ENCODE data around the gene LIN37. TPM values are rescaled to one million over a fixed set of nuclear protein-coding genes. Genes with fewer than 3 reads are reported as not detected.
A peak's percentile ranks its signal among the peaks of the same experiment; 100 is the strongest.

The LIN37 gene
- total RNA-seq, 1 experiment from 2014 or later: 5.9 TPM

- no peak within 1 kb of the TSS for H2BK12ac ChIP-seq (ENCODE audit: insufficient read length, low read depth, low read length)
- peaks cover 4% of the 10 kb centered on the region; the same call in 1 of the 2 replicates for H3K4me1 ChIP-seq (ENCODE audit: insufficient read depth, low read length)
- H3T11ph ChIP-seq (ENCODE audit: low read length): no peak within 1 kb of the TSS
- no peaks in the 10 kb centered on the region for H3K9me3 ChIP-seq (ENCODE audit: control insufficient read depth, low read depth, low read length)
- peaks cover 3% of the 10 kb centered on the region for H3K79me1 ChIP-seq (ENCODE audit: insufficient read depth, low read depth, low read length, poor library complexity, severe bottlenecking)
- no peak within 1 kb of the TSS for H3K27ac ChIP-seq (ENCODE audit: insufficient read length, low read depth, low read length)
- H3K79me2 ChIP-seq (ENCODE audit: insufficient read depth, low read length): no peaks in the 10 kb centered on the region
- no peak within 1 kb of the TSS for H4K91ac ChIP-seq (ENCODE audit: insufficient read length, low read depth, low read length)
- H4K5ac ChIP-seq (ENCODE audit: insufficient read length, low read depth, low read length): no peak within 1 kb of the TSS
- no peak within 1 kb of the TSS for H2BK20ac ChIP-seq (ENCODE audit: low read depth, low read length, poor library complexity, severe bottlenecking)
- no peak within 1 kb of the TSS for H3K9ac ChIP-seq (ENCODE audit: extremely low read depth, insufficient read length, low read length)
- H2AK5ac ChIP-seq (ENCODE audit: insufficient read length, low read length): no peak within 1 kb of the TSS
- Mint-ChIP-seq H3K27ac (peak within 1 kb of the TSS in 1 of 3 experiments; percentile 69; a peak in 2 of 7 replicates), H3K36me3 (ENCODE audit: insufficient read depth in 1 of 3, low read depth in 3 of 3) (peaks cover 17 to 28% (median 18%) of the 10 kb centered on the region in 3 experiments; a peak in 6 of 7 replicates), H3K4me1 (peaks cover 20 to 33% of the 10 kb centered on the region in 2 experiments), H3K27me3 (ENCODE audit: low read depth) (no peaks in the 10 kb centered on the region), H3K4me3 (peak within 1 kb of the TSS; percentile 46 to 73), H3K9me3 (no peaks in the 10 kb centered on the region)
- no peak within 1 kb of the TSS for H2BK15ac ChIP-seq (ENCODE audit: low read depth, low read length)
- H4K20me1 ChIP-seq (ENCODE audit: control insufficient read depth, insufficient read depth, insufficient read length): no peaks in the 10 kb centered on the region
- H3K14ac ChIP-seq (ENCODE audit: insufficient read depth, low read length): no peak within 1 kb of the TSS
- no peak within 1 kb of the TSS for H3K56ac ChIP-seq (ENCODE audit: insufficient read length, low read depth, low read length)
- H4K8ac ChIP-seq (replicated peaks; ENCODE audit: insufficient read length, low read depth, low read length): no peak within 1 kb of the TSS
- H3K23ac ChIP-seq (ENCODE audit: insufficient read length, low read depth, low read length): no peak within 1 kb of the TSS
- no peak within 1 kb of the TSS for H2BK120ac ChIP-seq (ENCODE audit: low read depth, low read length, poor library complexity, severe bottlenecking)
- peak within 1 kb of the TSS; percentile 58 for H3K4me2 ChIP-seq (ENCODE audit: insufficient read depth, insufficient read length, low read length)
- no peak for DNase-seq
- no CpG with 5 or more reads among the region's 9 CpGs for WGBS (ENCODE audit: extremely low coverage, insufficient read length, low lambda C conversion rate)
- H2AFZ ChIP-seq (ENCODE audit: low read length): no peak within 1 kb of the TSS
- H3K18ac ChIP-seq (ENCODE audit: insufficient read length, low read depth, low read length): no peak within 1 kb of the TSS
- H3K23me2 ChIP-seq (ENCODE audit: insufficient read length, low read depth, low read length, poor library complexity, severe bottlenecking): peaks cover 18% of the 10 kb centered on the region
- no peak within 1 kb of the TSS for H3K4ac ChIP-seq (ENCODE audit: low read depth, low read length)
- H2BK5ac ChIP-seq (ENCODE audit: insufficient read length, low read length): no peak within 1 kb of the TSS
- H3K27me3 ChIP-seq (ENCODE audit: insufficient read depth, low read length): no peaks in the 10 kb centered on the region
- no peak for TF ChIP-seq CTCF (conservative IDR thresholded peaks at IDR 0.05)
Observed at GRCh38 chr19:35742121-35742724, 6.2 kb upstream of the LIN37 start, which contains the start of gene IGFLR1. Gene IGFLR1 (minus strand): TSS chr19:35742452. CDS start chr19:35741180, 1,272 bp downstream.

Measured in H9 (cell line).